NCI-H2171 (cell line): ENCODE data around the gene RPL29.
A peak's percentile ranks its signal among the peaks of the same experiment; 100 is the strongest.
"Not testable (repeated sequence)": the region's sequence is repeated elsewhere in the genome, so short reads cannot be mapped to it uniquely, and the experiment has no call there.

Experiments used
- DNase-seq: peaks from one replicate; lab custom pipeline; 2025; lab: John Stamatoyannopoulos, UW

The RPL29 gene

GRCh38 chr3:52005571-52005986 lies 9.9 kb upstream of the RPL29 start:
- DNase-seq: no peak

GRCh38 chr3:52004906-52005395 lies 9.3 kb upstream of the RPL29 start:
- DNase-seq: no peak

- DNase-seq: no peak
Observed at GRCh38 chr3:52004163-52004787, 8.6 kb upstream of the RPL29 start.

- DNase-seq: no peak
Observed at GRCh38 chr3:52002748-52003147, 7.1 kb upstream of the RPL29 start.

GRCh38 chr3:52001443-52001974 lies 5.8 kb upstream of the RPL29 start:
- peak; percentile 71 for DNase-seq

DNA sequence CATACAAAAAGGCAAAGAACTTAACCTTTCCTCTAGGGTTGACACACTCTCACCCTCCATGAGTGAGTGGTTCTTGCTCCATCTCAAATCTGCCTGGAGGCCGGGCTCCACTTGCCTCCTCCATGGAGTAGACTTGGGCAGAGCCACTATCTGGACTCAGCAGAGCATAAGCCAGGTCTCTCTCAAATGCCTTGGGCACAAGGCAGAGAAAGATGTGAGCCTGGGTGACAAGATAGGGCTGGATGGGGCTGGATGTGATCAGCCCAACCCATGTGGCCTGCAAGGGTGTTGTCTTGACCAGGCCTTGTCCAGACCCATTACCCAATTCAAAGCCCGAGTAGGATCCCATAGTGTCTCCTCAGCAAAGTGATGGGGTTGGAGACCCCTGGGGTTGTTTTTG lies 4.2 kb upstream of the RPL29 start:
- DNase-seq: no peak

- no peak for DNase-seq
Observed at GRCh38 chr3:51998774-51999173, 3.1 kb upstream of the RPL29 start.

GRCh38 chr3:51997935-51998596 lies 2.4 kb upstream of the RPL29 start:
- no peak for DNase-seq

- DNase-seq: no peak
Observed at GRCh38 chr3:51997172-51997571, 1.5 kb upstream of the RPL29 start.

GRCh38 chr3:51994530-51994929 lies 1.2 kb downstream of the RPL29 start:
- DNase-seq: no peak

- DNase-seq: not testable (repeated sequence)
Observed at GRCh38 chr3:51993657-51994056, 2.0 kb downstream of the RPL29 start.

- DNase-seq: no peak
Observed at GRCh38 chr3:51992017-51992682, 3.5 kb downstream of the RPL29 start.

DNA sequence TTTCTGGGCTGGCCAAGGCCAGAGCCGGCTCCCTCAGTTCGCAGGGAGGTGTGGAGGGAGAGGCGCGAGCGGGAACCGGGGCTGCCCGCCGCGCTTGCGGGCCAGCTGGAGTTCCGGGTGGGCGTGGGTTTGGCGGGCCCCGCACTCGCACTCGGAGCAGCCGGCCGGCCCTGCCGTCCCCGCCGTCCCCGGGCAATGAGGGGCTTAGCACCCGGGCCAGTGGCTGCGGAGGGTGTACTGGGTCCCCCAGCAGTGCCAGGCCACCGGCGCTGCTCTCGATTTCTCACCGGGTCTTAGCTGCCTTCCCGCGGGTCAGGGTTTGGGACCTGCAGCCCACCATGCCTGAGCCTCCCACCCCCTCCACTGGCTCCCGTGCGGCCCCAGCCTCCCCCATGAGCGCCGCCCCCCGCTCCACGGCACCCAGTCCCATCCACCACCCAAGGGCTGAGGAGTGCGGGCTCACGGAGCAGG lies 5.2 kb downstream of the RPL29 start:
- not testable (repeated sequence) for DNase-seq

GRCh38 chr3:51988286-51989146 lies 7.2 kb downstream of the RPL29 start:
- no peak for DNase-seq

- no peak for DNase-seq
Observed at GRCh38 chr3:51987568-51987967, 8.1 kb downstream of the RPL29 start.

DNA sequence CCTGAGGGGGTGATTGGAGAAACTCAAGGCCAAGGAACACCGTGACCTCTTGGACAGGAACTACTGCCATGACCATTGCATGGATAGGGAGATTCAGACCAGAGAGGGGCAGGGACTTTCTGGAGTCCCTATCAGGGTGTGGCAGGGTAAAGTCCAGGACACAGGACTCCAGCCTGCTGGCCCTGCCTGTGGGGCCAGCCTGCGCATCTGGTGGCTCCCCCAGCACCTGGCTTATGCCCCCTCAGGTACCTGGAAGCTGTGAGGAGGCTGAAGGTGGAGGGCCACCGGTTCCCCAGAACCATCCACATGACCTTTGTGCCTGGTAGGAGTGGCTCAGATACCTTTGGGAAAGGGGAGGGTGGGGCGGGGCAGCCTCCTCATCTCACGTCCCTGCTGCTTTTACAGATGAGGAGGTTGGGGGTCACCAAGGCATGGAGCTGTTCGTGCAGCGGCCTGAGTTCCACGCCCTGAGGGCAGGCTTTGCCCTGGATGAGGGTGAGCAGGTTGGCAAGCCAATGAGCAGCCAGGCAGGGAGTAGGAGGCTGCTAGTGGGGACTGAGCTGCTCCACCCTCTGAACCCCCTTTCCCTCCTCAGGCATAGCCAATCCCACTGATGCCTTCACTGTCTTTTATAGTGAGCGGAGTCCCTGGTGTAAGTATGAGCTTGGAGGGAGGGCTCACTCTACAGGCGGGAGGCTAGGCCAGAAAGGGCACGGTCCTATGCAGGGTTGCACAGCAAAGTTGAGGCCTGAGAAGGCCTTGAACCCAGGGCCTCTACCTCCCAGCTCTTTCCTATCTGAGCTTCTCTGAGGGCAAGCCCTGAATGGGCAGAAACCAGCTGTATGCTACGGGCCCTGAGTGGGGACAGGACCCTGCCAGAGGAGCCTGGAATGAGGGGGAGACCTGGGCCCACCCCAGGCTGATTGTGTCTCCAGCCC lies 9.4 kb downstream of the RPL29 start:
- no peak for DNase-seq

- no peak for DNase-seq
Observed at GRCh38 chr3:51985063-51985462, 10.6 kb downstream of the RPL29 start.

DNA sequence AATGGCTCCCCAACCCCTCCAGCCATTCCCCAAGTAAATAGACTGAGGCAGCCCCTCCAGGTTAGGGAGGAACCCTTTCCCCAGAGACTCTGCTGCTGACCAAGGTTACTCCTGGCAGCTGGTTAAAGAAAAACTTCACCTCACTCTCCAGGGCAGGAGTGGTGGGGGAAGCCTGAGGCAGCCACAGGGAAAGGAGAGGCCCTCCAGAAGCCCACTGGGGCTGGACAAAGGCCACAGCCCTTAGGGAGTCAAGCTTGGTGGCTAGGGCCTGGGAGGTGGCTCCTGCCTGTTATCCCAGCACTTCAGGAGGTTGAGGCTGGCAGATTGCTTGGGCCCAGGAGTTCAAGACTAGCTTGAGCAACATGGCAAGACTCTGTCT lies 11.4 kb downstream of the RPL29 start:
- DNase-seq: no peak

DNA sequence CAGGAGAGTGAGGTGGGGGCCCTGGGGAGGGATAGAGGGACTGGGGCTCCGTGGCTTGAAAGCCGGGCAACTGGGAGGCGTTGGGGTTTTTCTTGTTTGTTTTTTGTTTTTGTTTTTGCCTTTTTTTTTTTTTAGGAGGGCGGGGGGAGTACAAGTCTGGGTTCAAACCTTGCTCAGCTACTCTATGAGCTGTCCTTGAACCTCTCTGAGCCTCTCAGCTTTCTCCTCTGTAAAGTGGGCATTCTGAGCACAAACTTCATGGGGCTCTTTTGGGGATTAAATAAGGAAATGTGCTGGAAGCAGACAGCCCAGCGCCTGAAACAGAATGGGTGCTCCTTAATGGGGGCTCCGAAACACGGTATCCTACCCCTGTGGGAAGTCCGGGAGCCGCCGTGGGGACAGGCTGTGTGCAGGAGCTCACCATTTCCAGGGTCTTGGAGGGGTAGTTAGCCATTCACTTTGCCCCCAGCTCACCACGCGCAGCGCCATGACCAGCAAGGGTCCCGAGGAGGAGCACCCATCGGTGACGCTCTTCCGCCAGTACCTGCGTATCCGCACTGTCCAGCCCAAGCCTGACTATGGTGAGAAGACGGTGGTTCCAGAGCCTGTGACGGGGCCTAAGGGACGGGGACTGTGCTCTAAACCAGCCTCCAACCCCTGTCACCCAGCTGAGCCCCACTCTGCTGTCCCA lies 12.0 kb downstream of the RPL29 start:
- DNase-seq: no peak
